ENCODE results near the gene CHST3. TPM values are rescaled to one million over a fixed set of nuclear protein-coding genes. Genes with fewer than 3 reads are reported as not detected.

CHST3 gene
- total and polyA plus RNA-seq, 10 of the 15 experiments (the other 5 are each of a cell fraction or from before 2014, with no cell fraction given), result 0.03 to 0.50 (median 0.05) TPM; not detected in 2

- peaks cover 7% of the 10 kb centered on the region for H3K9me3 ChIP-seq (replicated peaks; ENCODE audit: control insufficient read depth, insufficient read depth, low read length)
- POLR2A ChIA-PET, result interaction anchor here (0.7 kb wide), 1 partner anchor 142 kb away, joined by 5 read pairs; no protein-coding TSS in a partner anchor
- RAD21 ChIA-PET (ENCODE audit: unreplicated experiment), result interaction anchor here (1.0 to 7.1 kb wide), 4 partner anchors 80 to 176 kb away, joined by 3 to 127 read pairs (median 88); no protein-coding TSS in a partner anchor
- SMC1A ChIA-PET (ENCODE audit: uncharacterized antibody, unreplicated experiment), result interaction anchor here (0.9 to 9.2 kb wide), 5 partner anchors 59 to 290 kb away, joined by 3 to 107 read pairs (median 6); no protein-coding TSS in a partner anchor
- H3K36me3 ChIP-seq (ENCODE audit: control insufficient read depth in 2 of 2, insufficient read depth in 2 of 2, low read length in 1 of 2), result no peaks in the 10 kb centered on the region
- 73% methylated on average over 2 of the region's 2 CpGs for WGBS (ENCODE audit: insufficient coverage, insufficient replicate concordance, low lambda C conversion rate, missing lambda C conversion rate)
- intact Hi-C loops (cut with micrococcal nuclease; ENCODE audit: unreplicated experiment) (loop anchor here (5.0 kb wide), 2 partner anchors 128 to 668 kb away; no protein-coding TSS in a partner anchor), in situ Hi-C loops (cut with MboI) (loop anchor here (5.0 kb wide), 1 partner anchor 88 kb away; no protein-coding TSS in a partner anchor)
- CTCF ChIA-PET, result interaction anchor here (1.0 to 11.4 kb wide), 5 partner anchors 16 to 177 kb away, joined by 3 to 214 read pairs (median 6); no protein-coding TSS in a partner anchor
- 0 out of 2 replicates have a peak, but pooled peaks cover under 1% of the 10 kb centered on the region for H3K4me1 ChIP-seq (ENCODE audit: control insufficient read depth, insufficient read depth, low read length)
- H3K27me3 ChIP-seq (replicated peaks in 1 of 2; ENCODE audit: control insufficient read depth in 2 of 2, insufficient read depth in 2 of 2, low read length in 1 of 2), result no peaks in the 10 kb centered on the region
- H3K4me3 ChIP-seq, result no peak overlapping the region
- no peak overlapping the region for H2AFZ ChIP-seq (ENCODE audit: control insufficient read depth, low read depth, low read length)
- no TSS peak for BruUV-seq (replicated peaks)
- no peak for ATAC-seq
- no peak overlapping the region for H3K4me2 ChIP-seq (ENCODE audit: control insufficient read depth, insufficient read depth)
- TF ChIP-seq SRF (IDR thresholded peaks at IDR 0.05; ENCODE audit: low read depth in 2 of 2, low read length in 2 of 2) (no peak), USF1 (IDR thresholded peaks at IDR 0.05; ENCODE audit: borderline replicate concordance, extremely low read length, insufficient read depth, low read depth, low read length) (no peak), ZBED1 (IDR thresholded peaks at IDR 0.05; ENCODE audit: borderline replicate concordance) (no peak), ATF2 (IDR thresholded peaks at IDR 0.05; ENCODE audit: low read length) (no peak), ZNF384 (IDR thresholded peaks at IDR 0.05; ENCODE audit: borderline replicate concordance, low read depth, low read length) (no peak)
- no peaks in the 10 kb centered on the region for H4K20me1 ChIP-seq (ENCODE audit: control insufficient read depth, insufficient read depth)
- DNase-seq (ENCODE audit: low read depth, low spot score), result no peak
- FAIRE-seq, result no peak
- no peak overlapping the region for H3K27ac ChIP-seq (ENCODE audit: control insufficient read depth, insufficient read depth)
- no peaks in the 10 kb centered on the region for H3K79me2 ChIP-seq (ENCODE audit: control insufficient read depth, insufficient read depth, low read length)
- H3K9ac ChIP-seq (ENCODE audit: control insufficient read depth, insufficient read depth, low read length), result no peak overlapping the region
Measured at GRCh38 chr10:72045586-72045985, 81.4 kb downstream of the CHST3 start.

Measured in GM12878 (cell line).